HG02798 (cell line): ENCODE measurements around the gene KIF26B.

Experiments used
- ATAC-seq: cut with Tn5 transposase; IDR thresholded peaks from one replicate; pipeline ENCODE4 v1.9.1; 2021; ENCODE audit warnings: mild to moderate bottlenecking; ENCODE audit not compliant: unreplicated experiment, poor library complexity

KIF26B gene

GRCh38 chr1:245750261-245750660 is 595.5 kb downstream of the KIF26B start:
- ATAC-seq = no peak

GRCh38 chr1:245751116-245751515 is 596.3 kb downstream of the KIF26B start:
- ATAC-seq = no peak

- ATAC-seq = no peak
Measured at GRCh38 chr1:245751726-245752470, 597.1 kb downstream of the KIF26B start.

GRCh38 chr1:245752561-245752960 is 597.8 kb downstream of the KIF26B start:
- ATAC-seq = no peak

GRCh38 chr1:245753807-245754206 is 599.0 kb downstream of the KIF26B start:
- ATAC-seq = no peak

- ATAC-seq = no peak
Measured at GRCh38 chr1:245754463-245754961, 599.7 kb downstream of the KIF26B start.
